ENCODE results near the gene TMEM240.

TMEM240 gene

DNA sequence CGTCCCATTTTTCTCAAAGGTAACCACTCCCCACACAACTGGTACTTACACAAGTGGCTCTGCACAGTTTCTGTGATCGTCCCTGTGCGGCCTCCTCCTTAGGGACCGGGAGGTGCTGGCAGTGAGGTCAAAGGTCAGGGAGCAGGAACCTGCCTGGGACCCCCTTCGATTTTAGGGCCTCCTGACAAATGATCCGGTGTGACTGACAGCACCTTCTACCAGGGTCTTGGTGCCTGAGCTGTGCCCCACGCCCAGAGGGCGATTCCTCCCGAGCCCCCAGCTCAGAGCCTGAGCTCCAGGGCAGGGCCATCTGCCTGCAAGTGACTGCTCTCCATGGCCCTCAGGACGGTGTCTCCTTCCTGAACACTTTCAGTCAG lies 11.8 kb upstream of the TMEM240 start:
- DNase-seq (ENCODE audit: low spot score) (no peak), ATAC-seq (ENCODE audit: low read depth) (no peak)
- no peak overlapping the region for H3K27ac ChIP-seq (ENCODE audit: poor library complexity, severe bottlenecking)
- H3K27me3 ChIP-seq (ENCODE audit: insufficient read depth, poor library complexity, severe bottlenecking): no peaks in the 10 kb centered on the region
- peaks cover 7% of the 10 kb centered on the region for H3K4me1 ChIP-seq (ENCODE audit: insufficient read depth, poor library complexity, severe bottlenecking)
- H3K9me3 ChIP-seq (ENCODE audit: severe bottlenecking): no peaks in the 10 kb centered on the region
- TF ChIP-seq CTCF (IDR thresholded peaks at IDR 0.05; ENCODE audit: poor library complexity, severe bottlenecking): no peak
- peaks cover 12% of the 10 kb centered on the region for H3K36me3 ChIP-seq (ENCODE audit: low read depth)
- no peak overlapping the region for H3K4me3 ChIP-seq (ENCODE audit: severe bottlenecking)

- peaks cover 6% of the 10 kb centered on the region for H3K36me3 ChIP-seq (ENCODE audit: low read depth)
- H3K27ac ChIP-seq (ENCODE audit: poor library complexity, severe bottlenecking): no peak overlapping the region
Measured at GRCh38 chr1:1551524-1552262, 11.3 kb upstream of the TMEM240 start.

GRCh38 chr1:1550591-1551432 lies 10.4 kb upstream of the TMEM240 start:
- ATAC-seq (ENCODE audit: low read depth) (peak; percentile 8; the same call in 1 of the 3 replicates), DNase-seq (ENCODE audit: low spot score) (peak; percentile 60)
- Histone ChIP-seq H3K4me1 (ENCODE audit: insufficient read depth, poor library complexity, severe bottlenecking) (peaks cover 7% of the 10 kb centered on the region), H3K9me3 (ENCODE audit: severe bottlenecking) (no peaks in the 10 kb centered on the region), H3K36me3 (ENCODE audit: low read depth) (peaks cover 6% of the 10 kb centered on the region), H3K4me3 (ENCODE audit: severe bottlenecking) (no peak overlapping the region), H3K27ac (ENCODE audit: poor library complexity, severe bottlenecking) (no peak overlapping the region), H3K27me3 (ENCODE audit: insufficient read depth, poor library complexity, severe bottlenecking) (no peaks in the 10 kb centered on the region)
- TF ChIP-seq CTCF (IDR thresholded peaks at IDR 0.05; ENCODE audit: poor library complexity, severe bottlenecking): peak; percentile 6

More at GRCh38 chr1:1551524-1552262, 11.3 kb upstream of the TMEM240 start:
- H3K27me3 ChIP-seq (ENCODE audit: insufficient read depth, poor library complexity, severe bottlenecking): no peaks in the 10 kb centered on the region
- no peaks in the 10 kb centered on the region for H3K9me3 ChIP-seq (ENCODE audit: severe bottlenecking)
- no peak for ATAC-seq (ENCODE audit: low read depth)
- H3K4me1 ChIP-seq (ENCODE audit: insufficient read depth, poor library complexity, severe bottlenecking): peaks cover 7% of the 10 kb centered on the region
- no peak overlapping the region for H3K4me3 ChIP-seq (ENCODE audit: severe bottlenecking)
- TF ChIP-seq CTCF (IDR thresholded peaks at IDR 0.05; ENCODE audit: poor library complexity, severe bottlenecking): no peak
- no peak for DNase-seq (ENCODE audit: low spot score)

DNA sequence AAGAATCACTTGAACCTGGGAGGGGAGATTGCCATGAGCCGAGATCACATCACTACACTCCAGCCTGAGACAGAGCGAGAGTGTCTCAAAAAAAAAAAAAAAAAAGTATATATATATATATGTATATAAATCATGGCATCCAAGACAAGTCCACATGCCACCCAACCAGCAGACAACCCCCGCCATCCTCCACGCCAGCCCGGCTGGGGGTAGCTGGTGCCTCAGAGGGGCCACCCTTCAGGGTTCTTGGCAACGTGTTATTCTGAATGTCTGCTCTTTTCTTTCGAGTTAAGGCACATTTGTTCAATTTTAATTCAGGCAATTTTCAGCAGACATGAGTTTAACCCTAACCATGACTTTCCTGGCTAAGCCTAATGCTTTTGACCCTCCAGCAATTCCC lies 9.7 kb upstream of the TMEM240 start:
- TF ChIP-seq CTCF (IDR thresholded peaks at IDR 0.05; ENCODE audit: poor library complexity, severe bottlenecking): no peak
- no peak overlapping the region for H3K4me3 ChIP-seq (ENCODE audit: severe bottlenecking)
- no peaks in the 10 kb centered on the region for H3K27me3 ChIP-seq (ENCODE audit: insufficient read depth, poor library complexity, severe bottlenecking)
- no peak overlapping the region for H3K27ac ChIP-seq (ENCODE audit: poor library complexity, severe bottlenecking)
- peaks cover 7% of the 10 kb centered on the region for H3K4me1 ChIP-seq (ENCODE audit: insufficient read depth, poor library complexity, severe bottlenecking)
- H3K36me3 ChIP-seq (ENCODE audit: low read depth): peaks cover 6% of the 10 kb centered on the region
- no peak for ATAC-seq (ENCODE audit: low read depth)
- DNase-seq (ENCODE audit: low spot score): no peak
- H3K9me3 ChIP-seq (ENCODE audit: severe bottlenecking): no peaks in the 10 kb centered on the region
